ENCODE results near the gene ZDHHC12.

- TF ChIP-seq YY1 (IDR thresholded peaks at IDR 0.05; ENCODE audit: insufficient read depth, insufficient read length) (no peak), ZNF274 (IDR thresholded peaks at IDR 0.05; ENCODE audit: low read depth, low read length) (no peak)
Measured at GRCh38 chr9:128729302-128729701, 5.4 kb upstream of the ZDHHC12 start.
